CD4-positive, CD25-positive, alpha-beta regulatory T cell (primary cell): ENCODE measurements around the gene APOA4. TPM values are rescaled to one million over a fixed set of nuclear protein-coding genes. Genes with fewer than 3 reads are reported as not detected.

Experiments used
- ATAC-seq, 2 donors: fragments of 150-1000 bp; cut with Tn5 transposase; one replicate each; pipeline ENCODE4 v1.10.0; 2021; ENCODE audit warnings: low read depth in 2 of 2, moderate number of reproducible peaks in 2 of 2, moderate library complexity in 1 of 2
- DNase-seq, 3 donors: peaks; one replicate each; pipeline versions ENCODE4 v3.0.0 to v3.0.0-alpha.2; 2012 to 2022; ENCODE audit warnings: mixed read lengths in 1 of 3
- H3K27ac ChIP-seq: one replicate; pipeline ENCODE4 v1.7.0; 2013; ENCODE audit warnings: mild to moderate bottlenecking, low read length; ENCODE audit not compliant: insufficient read depth, poor library complexity, severe bottlenecking
- H3K27me3 ChIP-seq: one replicate; pipeline ENCODE4 v1.7.0; 2013; ENCODE audit warnings: low read length; ENCODE audit not compliant: control insufficient read depth, insufficient read depth
- H3K36me3 ChIP-seq: one replicate; pipeline ENCODE4 v1.7.0; 2013; ENCODE audit warnings: mild to moderate bottlenecking, low read length, moderate library complexity; ENCODE audit not compliant: control insufficient read depth, insufficient read depth
- H3K4me1 ChIP-seq: 2 replicates; pipeline ENCODE4 v1.7.0; 2013; ENCODE audit warnings: mild to moderate bottlenecking, low read length; ENCODE audit not compliant: insufficient read depth, control insufficient read depth, poor library complexity, severe bottlenecking
- H3K4me3 ChIP-seq: one replicate; pipeline ENCODE4 v1.7.0; 2013; ENCODE audit warnings: low read depth, mild to moderate bottlenecking, low read length, moderate library complexity
- H3K9me3 ChIP-seq, 2 experiments: 1 replicate in 1 of 2; 2 replicates in 1 of 2; pipeline ENCODE4 v1.7.0; 2013; ENCODE audit warnings: low read length in 2 of 2, mild to moderate bottlenecking in 1 of 2, moderate library complexity in 1 of 2; ENCODE audit not compliant: control insufficient read depth in 2 of 2
- H3K27ac Mint-ChIP-seq, 3 donors: one replicate each; pipeline ENCODE4 v1.8.0; 2020 to 2022; ENCODE audit warnings: mild to moderate bottlenecking in 3 of 3, mixed read lengths in 3 of 3, moderate library complexity in 2 of 3
- H3K27me3 Mint-ChIP-seq: one replicate; pipeline ENCODE4 v1.8.0; 2022; ENCODE audit warnings: mild to moderate bottlenecking, mixed read lengths
- H3K36me3 Mint-ChIP-seq: one replicate; pipeline ENCODE4 v1.8.0; 2020; ENCODE audit warnings: mixed read lengths
- H3K4me1 Mint-ChIP-seq, 4 donors: one replicate each; pipeline ENCODE4 v1.8.0; 2020 to 2022; ENCODE audit warnings: mixed read lengths in 4 of 4, mild to moderate bottlenecking in 1 of 4
- H3K4me3 Mint-ChIP-seq, 4 donors: one replicate each; pipeline ENCODE4 v1.8.0; 2020 to 2022; ENCODE audit warnings: mild to moderate bottlenecking in 4 of 4, mixed read lengths in 4 of 4, moderate library complexity in 3 of 4
- H3K9me3 Mint-ChIP-seq, 7 donors: one replicate each; pipeline ENCODE4 v1.8.0; 2020 to 2022; ENCODE audit warnings: mixed read lengths in 7 of 7, mild to moderate bottlenecking in 3 of 7, moderate library complexity in 2 of 7
- polyA plus RNA-seq, 4 donors: library from polyadenylated mRNA; unstranded; fragments of 300-500 nt; fragmentation: Illumina TruSeq; gene quantifications; one replicate each; pipeline ENCODE4 v1.2.3, GENCODE V29; 2021
- total RNA-seq: library from RNA; stranded (reverse); gene quantifications from one replicate; pipeline ENCODE4 v1.2.3, GENCODE V29; 2022

APOA4 gene
- total and polyA plus RNA-seq, 5 donors from 2014 or later, result not detected

DNA sequence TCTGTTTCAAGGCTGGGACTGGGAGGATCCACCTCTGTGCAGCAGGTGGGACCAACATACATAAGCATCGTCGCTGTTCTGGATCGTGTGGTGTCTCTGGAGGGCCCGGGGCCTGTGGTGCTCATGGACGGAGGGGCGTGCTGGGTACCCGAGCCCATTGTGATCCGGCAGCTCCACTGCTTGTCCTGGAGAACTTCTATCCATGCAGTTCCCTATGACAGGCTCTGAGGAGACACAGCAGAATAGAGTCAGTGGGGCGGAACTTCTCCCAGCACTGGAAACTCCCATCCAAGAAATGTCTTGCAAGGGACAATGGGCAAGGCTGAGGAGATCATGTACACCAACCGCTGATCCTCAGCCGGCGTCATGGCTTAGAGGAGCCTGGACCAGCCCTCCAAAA is 26.0 kb upstream of the APOA4 start:
- Mint-ChIP-seq H3K36me3 (peaks cover 40% of the 10 kb centered on the region), H3K27me3 (no peaks in the 10 kb centered on the region), H3K4me1 (peaks cover 27 to 48% (median 40%) of the 10 kb centered on the region in 4 donors), H3K4me3 (no peak overlapping the region), H3K27ac (peak overlapping the region in 2 of 3 donors; percentile 7 to 36), H3K9me3 (no peaks in the 10 kb centered on the region)
- Histone ChIP-seq H3K4me1 (peaks cover 36% of the 10 kb centered on the region), H3K9me3 (no peaks in the 10 kb centered on the region), H3K27ac (no peak overlapping the region), H3K27me3 (no peaks in the 10 kb centered on the region), H3K36me3 (peaks cover 43% of the 10 kb centered on the region), H3K4me3 (no peak overlapping the region)
- no peak for ATAC-seq
- DNase-seq, result no peak

DNA sequence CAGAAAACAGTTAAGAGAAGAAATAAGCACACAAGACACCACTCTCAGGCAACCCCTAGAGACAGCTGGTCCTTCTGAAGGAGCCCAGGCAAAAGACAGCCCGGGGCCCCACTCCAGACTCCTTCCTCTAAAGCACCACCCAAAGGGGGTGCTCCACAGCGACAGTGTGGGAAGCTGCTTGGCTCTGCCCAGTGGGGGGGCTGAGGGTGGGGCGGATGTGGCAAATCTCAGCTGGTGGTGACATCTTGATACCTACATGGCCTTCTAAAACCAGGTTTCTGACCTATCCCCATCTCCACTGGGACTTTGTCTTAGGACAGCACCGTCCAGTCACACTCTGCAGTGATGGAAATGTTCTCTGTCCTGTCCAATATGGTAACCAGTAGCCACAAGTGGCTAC is 24.5 kb upstream of the APOA4 start:
- H3K27ac Mint-ChIP-seq, result peak overlapping the region in 1 of 3 donors; percentile 52
- no peak for ATAC-seq
- peaks cover 52% of the 10 kb centered on the region for H3K36me3 ChIP-seq

DNA sequence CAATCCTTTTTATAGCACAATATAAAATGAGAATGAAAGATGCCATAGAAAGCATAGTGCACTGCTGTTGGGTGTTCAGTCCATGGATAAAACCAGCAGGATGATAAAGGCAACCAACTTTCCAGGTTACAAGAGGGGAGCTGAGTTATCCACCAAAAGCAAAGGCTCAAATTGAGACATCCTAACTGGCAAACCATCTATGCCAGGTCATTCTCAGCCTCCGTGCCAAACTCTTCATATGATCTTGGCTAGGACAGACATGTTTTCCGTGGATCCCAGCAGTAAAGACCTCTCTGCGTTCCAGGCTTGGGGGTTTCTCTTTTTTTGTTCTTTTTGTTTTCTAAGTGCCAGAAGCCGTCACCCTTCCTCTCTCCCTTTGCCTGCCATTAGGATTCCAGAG is 21.6 kb upstream of the APOA4 start:
- Mint-ChIP-seq H3K9me3 (peaks cover 0 to 2% (median 0%) of the 10 kb centered on the region in 7 donors), H3K36me3 (peaks cover 44% of the 10 kb centered on the region), H3K27ac (peak overlapping the region in 1 of 3 donors; percentile 32), H3K4me1 (peaks cover under 1 to 10% (median 5%) of the 10 kb centered on the region in 4 donors), H3K4me3 (no peak overlapping the region), H3K27me3 (no peaks in the 10 kb centered on the region)
- Histone ChIP-seq H3K4me3 (no peak overlapping the region), H3K4me1 (no peaks in the 10 kb centered on the region), H3K36me3 (peaks cover 52% of the 10 kb centered on the region), H3K9me3 (no peaks in the 10 kb centered on the region), H3K27me3 (no peaks in the 10 kb centered on the region), H3K27ac (no peak overlapping the region)
- ATAC-seq (no peak), DNase-seq (no peak)

More for the DNA sequence above, 24.5 kb upstream of the APOA4 start:
- no peak for DNase-seq
- Mint-ChIP-seq H3K4me3 (peak overlapping the region in 1 of 4 donors; percentile 49), H3K27me3 (no peaks in the 10 kb centered on the region), H3K9me3 (no peaks in the 10 kb centered on the region), H3K36me3 (peaks cover 52% of the 10 kb centered on the region), H3K4me1 (peaks cover 19 to 33% (median 28%) of the 10 kb centered on the region in 4 donors)
- no peaks in the 10 kb centered on the region for H3K9me3 ChIP-seq
- no peak overlapping the region for H3K4me3 ChIP-seq
- peaks cover 22% of the 10 kb centered on the region for H3K4me1 ChIP-seq
- no peaks in the 10 kb centered on the region for H3K27me3 ChIP-seq
- H3K27ac ChIP-seq, result no peak overlapping the region

DNA sequence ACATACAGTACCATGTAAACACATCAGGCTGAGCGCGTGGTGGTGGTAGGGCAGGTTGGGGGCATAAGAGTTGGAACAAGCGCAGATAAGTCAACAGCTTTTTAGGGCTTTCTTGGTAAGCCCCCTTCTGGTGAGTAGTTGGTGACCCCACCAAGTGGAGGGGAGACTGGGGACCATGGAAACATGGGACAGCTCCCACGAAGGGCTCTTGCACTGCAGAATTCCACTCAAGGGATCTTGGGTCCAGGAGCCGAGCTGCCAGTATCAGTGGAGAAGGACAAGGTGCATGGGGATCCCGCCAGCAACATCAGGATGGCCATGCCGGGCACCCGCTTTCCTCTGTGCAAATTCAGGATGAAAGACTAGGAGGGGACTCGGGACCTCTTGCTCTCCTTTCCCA is 20.6 kb upstream of the APOA4 start:
- H3K4me1 Mint-ChIP-seq, result peaks cover 0 to 10% (median 3%) of the 10 kb centered on the region in 4 donors
- H3K9me3 Mint-ChIP-seq, result peaks cover 0 to 2% (median 0%) of the 10 kb centered on the region in 7 donors
- H3K4me3 Mint-ChIP-seq, result no peak overlapping the region
- H3K27ac ChIP-seq, result no peak overlapping the region
- DNase-seq (no peak), ATAC-seq (no peak)
- no peaks in the 10 kb centered on the region for H3K27me3 Mint-ChIP-seq
- H3K4me1 ChIP-seq, result no peaks in the 10 kb centered on the region
- peak overlapping the region in 2 of 3 donors; percentile 32 to 63 for H3K27ac Mint-ChIP-seq
- peaks cover 41% of the 10 kb centered on the region for H3K36me3 Mint-ChIP-seq
- H3K36me3 ChIP-seq, result peaks cover 44% of the 10 kb centered on the region
- H3K27me3 ChIP-seq, result no peaks in the 10 kb centered on the region
- H3K9me3 ChIP-seq, result no peaks in the 10 kb centered on the region
- no peak overlapping the region for H3K4me3 ChIP-seq

DNA sequence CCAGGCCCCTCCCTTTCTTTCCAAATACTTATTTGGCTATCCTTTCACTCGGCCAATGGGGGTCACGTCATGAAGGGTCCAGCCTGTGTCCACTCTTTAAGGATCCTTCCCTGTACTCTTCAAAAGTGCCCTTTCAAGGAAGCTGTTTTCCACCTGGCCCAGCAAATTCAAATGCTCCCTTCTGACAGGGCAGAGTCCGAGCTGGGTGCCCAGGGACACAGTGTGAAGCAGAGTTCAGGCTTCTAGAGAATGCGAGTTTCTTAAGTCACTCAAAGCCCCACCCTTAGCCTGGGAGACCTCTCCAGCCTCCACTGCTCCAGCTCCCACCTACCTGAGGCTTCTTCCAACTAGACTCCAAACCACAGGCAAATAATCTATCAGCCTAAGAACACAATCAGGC is 19.8 kb upstream of the APOA4 start:
- no peak for ATAC-seq
- Mint-ChIP-seq H3K4me1 (peaks cover 0 to 13% (median 3%) of the 10 kb centered on the region in 4 donors), H3K9me3 (peaks cover 0 to 2% (median 0%) of the 10 kb centered on the region in 7 donors), H3K27me3 (no peaks in the 10 kb centered on the region), H3K27ac (peak overlapping the region in 1 of 3 donors; percentile 44), H3K4me3 (no peak overlapping the region), H3K36me3 (peaks cover 41% of the 10 kb centered on the region)
- DNase-seq, result no peak
- Histone ChIP-seq H3K9me3 (no peaks in the 10 kb centered on the region), H3K4me1 (no peaks in the 10 kb centered on the region), H3K27me3 (no peaks in the 10 kb centered on the region), H3K36me3 (peaks cover 39% of the 10 kb centered on the region), H3K4me3 (no peak overlapping the region), H3K27ac (no peak overlapping the region)

DNA sequence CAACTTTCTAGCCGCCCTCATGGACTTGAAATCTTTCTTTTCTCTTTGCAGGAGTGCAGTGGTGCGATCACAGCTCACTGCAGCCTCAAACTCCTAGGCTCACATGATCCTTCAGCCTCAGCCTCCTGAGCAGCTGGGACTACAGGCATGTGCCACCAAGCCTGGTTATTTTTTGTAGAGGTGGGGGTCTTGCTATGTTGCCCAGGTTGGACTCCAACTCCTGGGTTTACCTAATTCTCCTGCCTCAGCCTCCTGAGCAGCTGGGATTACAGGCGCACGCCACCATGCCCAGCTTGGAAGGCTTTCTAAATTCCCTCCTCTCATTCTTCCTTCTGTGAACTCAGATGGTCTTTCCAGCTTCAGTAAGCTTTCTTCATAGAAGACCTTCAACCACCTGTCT is 19.0 kb upstream of the APOA4 start:
- Histone ChIP-seq H3K4me1 (no peaks in the 10 kb centered on the region), H3K9me3 (no peaks in the 10 kb centered on the region), H3K27me3 (no peaks in the 10 kb centered on the region), H3K36me3 (peaks cover 35% of the 10 kb centered on the region), H3K27ac (no peak overlapping the region), H3K4me3 (no peak overlapping the region)
- Mint-ChIP-seq H3K27me3 (no peaks in the 10 kb centered on the region), H3K27ac (peak overlapping the region in 1 of 3 donors; percentile 56), H3K9me3 (peaks cover 0 to 2% (median 0%) of the 10 kb centered on the region in 7 donors), H3K36me3 (peaks cover 37% of the 10 kb centered on the region), H3K4me1 (peaks cover 0 to 12% (median 3%) of the 10 kb centered on the region in 4 donors), H3K4me3 (no peak overlapping the region)
- DNase-seq (no peak), ATAC-seq (no peak)

DNA sequence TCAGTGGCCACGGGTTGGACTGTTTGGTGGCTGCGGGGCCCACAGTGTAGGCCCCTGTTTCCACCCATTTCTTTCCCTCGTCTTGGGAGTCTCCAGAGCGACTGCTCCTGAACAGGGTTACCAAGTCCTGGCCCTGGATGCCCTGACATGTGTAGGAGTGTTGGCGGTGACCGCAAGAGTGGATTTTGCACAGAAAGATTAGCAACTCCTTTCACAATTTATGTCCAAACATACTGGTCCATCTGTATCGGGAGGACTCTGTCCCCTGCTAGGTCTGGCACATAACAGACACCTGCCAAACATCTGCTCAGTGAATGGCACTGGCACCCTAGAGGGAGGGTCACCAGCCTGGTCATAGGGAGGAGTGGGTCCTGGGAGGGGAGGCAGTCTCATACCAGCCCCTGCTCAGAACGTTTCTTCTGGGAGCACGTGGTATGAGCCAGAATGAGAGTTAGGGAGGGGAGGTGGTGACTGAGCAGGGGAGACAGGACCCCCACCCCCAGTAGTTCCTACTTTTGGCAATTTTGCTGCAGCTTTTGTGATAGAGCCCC is 17.7 kb upstream of the APOA4 start:
- Mint-ChIP-seq H3K9me3 (peaks cover 0 to 2% (median 0%) of the 10 kb centered on the region in 7 donors), H3K27ac (peak overlapping the region in 2 of 3 donors; percentile 31 to 48), H3K4me1 (peaks cover 0 to 16% (median 4%) of the 10 kb centered on the region in 4 donors), H3K36me3 (peaks cover 24% of the 10 kb centered on the region), H3K4me3 (no peak overlapping the region), H3K27me3 (no peaks in the 10 kb centered on the region)
- Histone ChIP-seq H3K4me3 (no peak overlapping the region), H3K36me3 (peaks cover 22% of the 10 kb centered on the region), H3K4me1 (peaks cover 3% of the 10 kb centered on the region), H3K9me3 (no peaks in the 10 kb centered on the region), H3K27me3 (no peaks in the 10 kb centered on the region), H3K27ac (no peak overlapping the region)
- no peak for ATAC-seq
- no peak for DNase-seq

DNA sequence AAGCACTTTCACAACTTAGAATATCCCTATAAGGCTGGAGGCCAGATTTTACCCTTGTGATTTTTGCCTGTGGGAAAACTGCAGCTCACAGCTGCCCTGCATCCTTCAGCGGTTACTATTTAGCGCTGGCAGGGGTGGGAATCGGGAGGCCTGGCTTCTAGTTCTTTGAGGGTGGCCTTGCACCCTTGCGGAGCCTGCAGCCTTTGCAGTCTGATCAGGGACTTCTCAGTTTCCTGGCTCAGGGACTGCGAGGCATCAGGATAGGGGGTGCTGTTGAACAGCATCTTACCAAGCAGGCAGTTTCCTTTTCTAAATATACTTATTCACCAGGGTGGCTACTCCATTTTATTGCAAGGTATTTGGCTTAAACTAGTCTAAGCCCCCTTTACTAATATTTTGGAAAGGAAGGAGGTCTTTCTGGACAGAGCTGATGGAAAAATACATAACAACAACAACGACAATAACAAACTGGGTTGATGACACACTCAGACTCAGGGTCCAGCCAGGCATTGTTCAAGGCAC is 17.2 kb upstream of the APOA4 start:
- H3K4me3 Mint-ChIP-seq, result no peak overlapping the region
- Histone ChIP-seq H3K9me3 (no peaks in the 10 kb centered on the region), H3K4me1 (peaks cover 9% of the 10 kb centered on the region), H3K36me3 (peaks cover 17% of the 10 kb centered on the region), H3K27me3 (no peaks in the 10 kb centered on the region), H3K27ac (no peak overlapping the region), H3K4me3 (no peak overlapping the region)
- H3K27ac Mint-ChIP-seq, result peak overlapping the region in 1 of 3 donors; percentile 31
- no peak for ATAC-seq
- H3K4me1 Mint-ChIP-seq, result peaks cover 0 to 21% (median 6%) of the 10 kb centered on the region in 4 donors
- H3K27me3 Mint-ChIP-seq, result no peaks in the 10 kb centered on the region
- peaks cover 19% of the 10 kb centered on the region for H3K36me3 Mint-ChIP-seq
- H3K9me3 Mint-ChIP-seq, result peaks cover 0 to 2% (median 0%) of the 10 kb centered on the region in 7 donors
- DNase-seq, result peak in 1 of 3 donors; percentile 32
